Left ventricle myocardium inferior (tissue), 1 donor: ENCODE measurements around the gene PTPN3. TPM values are rescaled to one million over a fixed set of nuclear protein-coding genes. Genes with fewer than 3 reads are reported as not detected.
"Not testable (repeated sequence)": the region's sequence is repeated elsewhere in the genome, so short reads cannot be mapped to it uniquely, and the experiment has no call there.

Source experiments
- DNase-seq: peaks from one replicate; pipeline ENCODE4 v3.0.0-alpha.2; 2020
- H3K27ac ChIP-seq: fragments of 200-600 bp; replicated peaks from 2 replicates; pipeline ENCODE4 v1.8.0; 2021
- H3K27me3 ChIP-seq: fragments of 200-600 bp; 2 replicates; pipeline ENCODE4 v1.8.0; 2021; ENCODE audit warnings: low read depth
- H3K36me3 ChIP-seq: fragments of 200-600 bp; 2 replicates; pipeline ENCODE4 v1.8.0; 2021
- H3K4me1 ChIP-seq: fragments of 200-600 bp; 2 replicates; pipeline ENCODE4 v1.8.0; 2021
- H3K4me3 ChIP-seq: fragments of 200-600 bp; 2 replicates; pipeline ENCODE4 v1.8.0; 2021; ENCODE audit warnings: mild to moderate bottlenecking, moderate library complexity
- H3K9me3 ChIP-seq: fragments of 200-600 bp; replicated peaks from 2 replicates; pipeline ENCODE4 v1.8.0; 2021
- intact Hi-C: fragments of 100-400 bp; cut with micrococcal nuclease; formaldehyde crosslinking; loops from one replicate; pipeline ENCODE4 v1.11.0; 2022
- total RNA-seq: library from RNA; stranded (reverse); fragmentation: NEBNext Ultra II Directional; extraction: Animal tissue kit (Norgen Biotek cat#: 25700); gene quantifications from one replicate; pipeline ENCODE4 v1.2.1, GENCODE V29; 2021
- TF ChIP-seq, protein P1 (sequence below): fragments of 200-600 bp; IDR thresholded peaks from 2 replicates; pipeline ENCODE4 v1.8.0; 2021; ENCODE audit warnings: antibody characterized with exemption, mild to moderate bottlenecking, borderline replicate concordance
- donor health status: DM: no; HTN: yes; CAD: no; lungs with severe emphysema.

Gene PTPN3
- total RNA-seq, 1 donor from 2014 or later: 27.4 TPM

- TF ChIP-seq, protein P1, sequence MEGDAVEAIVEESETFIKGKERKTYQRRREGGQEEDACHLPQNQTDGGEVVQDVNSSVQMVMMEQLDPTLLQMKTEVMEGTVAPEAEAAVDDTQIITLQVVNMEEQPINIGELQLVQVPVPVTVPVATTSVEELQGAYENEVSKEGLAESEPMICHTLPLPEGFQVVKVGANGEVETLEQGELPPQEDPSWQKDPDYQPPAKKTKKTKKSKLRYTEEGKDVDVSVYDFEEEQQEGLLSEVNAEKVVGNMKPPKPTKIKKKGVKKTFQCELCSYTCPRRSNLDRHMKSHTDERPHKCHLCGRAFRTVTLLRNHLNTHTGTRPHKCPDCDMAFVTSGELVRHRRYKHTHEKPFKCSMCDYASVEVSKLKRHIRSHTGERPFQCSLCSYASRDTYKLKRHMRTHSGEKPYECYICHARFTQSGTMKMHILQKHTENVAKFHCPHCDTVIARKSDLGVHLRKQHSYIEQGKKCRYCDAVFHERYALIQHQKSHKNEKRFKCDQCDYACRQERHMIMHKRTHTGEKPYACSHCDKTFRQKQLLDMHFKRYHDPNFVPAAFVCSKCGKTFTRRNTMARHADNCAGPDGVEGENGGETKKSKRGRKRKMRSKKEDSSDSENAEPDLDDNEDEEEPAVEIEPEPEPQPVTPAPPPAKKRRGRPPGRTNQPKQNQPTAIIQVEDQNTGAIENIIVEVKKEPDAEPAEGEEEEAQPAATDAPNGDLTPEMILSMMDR: no peak
- no peaks in the 10 kb centered on the region for H3K36me3 ChIP-seq
- H3K4me1 ChIP-seq: peaks cover 9% of the 10 kb centered on the region
- no peak overlapping the region for H3K27ac ChIP-seq
- intact Hi-C loops: no loop called here
- no peaks in the 10 kb centered on the region for H3K9me3 ChIP-seq
- no peak overlapping the region for H3K4me3 ChIP-seq
- DNase-seq: no peak
- peaks cover 9% of the 10 kb centered on the region for H3K27me3 ChIP-seq
Observed at GRCh38 chr9:109344866-109345265, 153.2 kb downstream of the PTPN3 start.

GRCh38 chr9:109342878-109343277 lies 155.2 kb downstream of the PTPN3 start:
- Histone ChIP-seq H3K36me3 (no peaks in the 10 kb centered on the region), H3K27me3 (peaks cover 9% of the 10 kb centered on the region), H3K4me1 (no peaks in the 10 kb centered on the region), H3K27ac (no peak overlapping the region), H3K9me3 (no peaks in the 10 kb centered on the region), H3K4me3 (no peak overlapping the region)
- no peak for DNase-seq
- TF ChIP-seq, protein P1: no peak
- intact Hi-C loops: no loop called here

DNA sequence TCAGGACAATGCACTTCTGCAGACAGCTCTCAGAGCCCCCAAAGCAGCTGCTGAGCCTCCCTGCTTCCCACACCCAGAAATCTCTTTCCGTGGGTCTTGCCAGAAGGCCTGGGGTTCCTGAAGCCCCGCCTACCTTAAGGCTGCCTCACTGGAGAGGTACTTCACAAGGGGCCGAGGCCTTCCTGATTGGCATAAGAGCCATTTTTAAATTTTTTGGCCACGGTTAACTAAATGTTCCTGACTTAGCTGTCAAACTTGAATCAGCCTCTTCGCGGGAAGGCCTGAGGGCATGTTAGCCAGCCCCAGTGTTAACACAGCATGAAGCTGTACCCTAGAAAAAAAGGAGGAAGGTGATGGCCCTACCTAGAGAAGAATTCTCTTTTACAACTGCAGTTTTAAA lies 156.5 kb downstream of the PTPN3 start:
- H3K4me1 ChIP-seq: no peaks in the 10 kb centered on the region
- no peaks in the 10 kb centered on the region for H3K36me3 ChIP-seq
- intact Hi-C loops: no loop called here
- H3K27ac ChIP-seq: no peak overlapping the region
- TF ChIP-seq, protein P1: no peak
- H3K4me3 ChIP-seq: no peak overlapping the region
- DNase-seq: no peak
- peaks cover 9% of the 10 kb centered on the region for H3K27me3 ChIP-seq
- no peaks in the 10 kb centered on the region for H3K9me3 ChIP-seq

DNA sequence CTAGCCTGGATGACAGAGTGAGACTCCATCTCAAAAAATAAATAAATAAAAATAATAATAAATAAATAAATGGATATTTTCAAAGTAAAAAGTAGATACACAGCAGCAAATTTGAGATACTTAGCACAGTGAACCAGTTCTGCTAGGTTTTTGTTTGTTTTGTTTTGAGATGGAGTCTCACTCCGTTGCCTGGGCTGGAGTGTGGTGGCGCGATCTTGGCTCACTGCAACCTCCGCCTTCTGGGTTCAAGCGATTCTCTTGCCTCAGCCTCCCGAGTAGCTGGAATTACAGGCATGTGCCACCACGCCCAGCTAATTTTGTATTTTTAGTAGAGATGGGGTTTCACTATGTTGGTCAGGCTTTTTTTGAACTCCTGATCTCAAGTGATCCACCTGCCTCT lies 157.1 kb downstream of the PTPN3 start:
- H3K27ac ChIP-seq, H3K4me3 ChIP-seq, H3K9me3 ChIP-seq, DNase-seq, intact Hi-C loops, H3K36me3 ChIP-seq, H3K27me3 ChIP-seq, H3K4me1 ChIP-seq: not testable (repeated sequence)

DNA sequence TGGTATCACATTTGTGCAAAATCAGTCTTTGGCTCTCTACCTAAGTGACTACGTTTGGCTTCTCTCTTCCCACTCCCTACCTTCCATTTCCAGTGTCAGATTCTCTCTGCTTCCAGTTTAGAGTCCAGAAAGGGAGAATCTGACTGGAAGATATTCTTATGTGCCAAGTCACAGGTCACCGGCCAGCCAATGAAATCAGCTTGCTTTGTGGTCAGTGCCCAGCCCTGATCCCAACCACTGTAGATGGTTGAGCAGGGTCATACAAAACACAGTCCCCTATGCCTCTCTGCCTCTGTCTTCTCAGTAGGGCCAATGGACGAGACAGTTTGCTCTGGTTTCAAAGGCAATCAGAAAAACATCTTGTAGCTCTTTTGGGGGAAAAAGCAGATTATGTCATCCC lies 161.7 kb downstream of the PTPN3 start:
- Histone ChIP-seq H3K9me3 (no peaks in the 10 kb centered on the region), H3K4me1 (peaks cover 5% of the 10 kb centered on the region), H3K4me3 (no peak overlapping the region), H3K36me3 (no peaks in the 10 kb centered on the region), H3K27me3 (no peaks in the 10 kb centered on the region), H3K27ac (no peak overlapping the region)
- intact Hi-C loops: no loop called here
- no peak for DNase-seq
- TF ChIP-seq, protein P1: no peak

DNA sequence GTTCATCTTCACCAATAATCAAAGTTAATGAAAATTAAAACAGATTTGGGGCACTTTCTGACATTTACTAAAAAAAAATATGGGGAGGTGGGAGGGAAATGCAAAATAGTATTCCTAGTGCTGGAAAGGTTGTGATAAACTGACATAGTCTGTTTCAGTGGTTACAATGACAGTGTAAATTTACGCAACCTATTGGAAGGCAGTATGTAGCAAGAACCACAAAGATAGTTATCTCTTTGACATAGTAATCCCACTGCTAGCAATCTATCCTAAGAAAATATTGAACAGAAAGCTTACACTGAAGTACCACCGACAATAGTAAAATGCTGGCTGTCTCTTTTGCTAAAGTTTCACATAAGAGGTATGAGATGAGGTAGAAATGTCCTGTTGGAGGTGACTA lies 162.2 kb downstream of the PTPN3 start:
- TF ChIP-seq, protein P1: no peak
- no peak overlapping the region for H3K27ac ChIP-seq
- intact Hi-C loops: no loop called here
- H3K4me3 ChIP-seq: no peak overlapping the region
- H3K9me3 ChIP-seq: no peaks in the 10 kb centered on the region
- H3K27me3 ChIP-seq: no peaks in the 10 kb centered on the region
- no peaks in the 10 kb centered on the region for H3K36me3 ChIP-seq
- peaks cover 10% of the 10 kb centered on the region for H3K4me1 ChIP-seq
- DNase-seq: no peak
